Esophagus muscularis mucosa (tissue), 4 donors: ENCODE results near the gene TTYH1.

ENCODE experiments used
- EP300 ChIP-seq: sonication (generic); formaldehyde crosslinking; IDR thresholded peaks from one replicate; pipeline ENCODE4 v1.6.1; 2017; ENCODE audit warnings: antibody characterized with exemption
- POLR2A ChIP-seq: fragments of 450-650 bp; IDR thresholded peaks from one replicate; pipeline ENCODE4 v1.6.1; 2017; ENCODE audit warnings: antibody characterized with exemption, moderate library complexity, mild to moderate bottlenecking, low read depth
- POLR2AphosphoS5 ChIP-seq, 2 donors: sonication (generic); formaldehyde crosslinking; IDR thresholded peaks; one replicate each; pipeline ENCODE4 v1.6.1; 2017; ENCODE audit warnings: antibody characterized with exemption in 2 of 2
- TF ChIP-seq, protein P1 (sequence below), 3 experiments: fragments of 200-600 bp in 2 of 3; fragments of 450-650 bp in 1 of 3; sonication (generic) in 2 of 3; IDR thresholded peaks; one replicate each; pipeline ENCODE4 v1.5.1; 2017 to 2019; ENCODE audit warnings: antibody characterized with exemption in 3 of 3, mild to moderate bottlenecking in 2 of 3, moderate library complexity in 1 of 3

DNA sequence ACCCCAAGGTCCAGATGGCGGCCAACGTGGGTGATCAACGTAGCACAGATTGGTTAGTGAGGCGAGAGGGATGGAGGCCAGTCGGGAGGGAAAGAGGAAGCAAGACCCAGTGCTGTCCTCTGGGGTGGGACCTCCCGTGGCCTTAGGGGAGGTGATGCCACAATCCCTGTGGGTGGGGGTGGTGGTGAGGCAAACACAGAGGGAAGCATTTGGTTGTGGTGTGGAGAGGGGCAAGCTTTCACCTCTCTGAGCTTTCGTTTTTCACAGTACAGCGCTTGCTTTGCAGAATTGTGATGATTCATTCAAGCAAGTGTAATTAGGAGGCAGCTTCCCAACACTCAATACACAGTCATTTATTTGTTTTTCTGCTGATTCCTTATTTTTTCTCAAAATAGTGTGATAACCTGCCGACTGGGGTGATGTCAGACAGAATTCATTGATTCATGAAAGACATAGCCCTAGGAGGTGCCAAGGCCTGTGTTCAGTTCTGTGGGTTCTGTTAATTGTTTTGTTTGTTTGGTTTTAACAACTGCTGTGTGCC lies 36.1 kb downstream of the TTYH1 start:
- TF ChIP-seq, protein P1, sequence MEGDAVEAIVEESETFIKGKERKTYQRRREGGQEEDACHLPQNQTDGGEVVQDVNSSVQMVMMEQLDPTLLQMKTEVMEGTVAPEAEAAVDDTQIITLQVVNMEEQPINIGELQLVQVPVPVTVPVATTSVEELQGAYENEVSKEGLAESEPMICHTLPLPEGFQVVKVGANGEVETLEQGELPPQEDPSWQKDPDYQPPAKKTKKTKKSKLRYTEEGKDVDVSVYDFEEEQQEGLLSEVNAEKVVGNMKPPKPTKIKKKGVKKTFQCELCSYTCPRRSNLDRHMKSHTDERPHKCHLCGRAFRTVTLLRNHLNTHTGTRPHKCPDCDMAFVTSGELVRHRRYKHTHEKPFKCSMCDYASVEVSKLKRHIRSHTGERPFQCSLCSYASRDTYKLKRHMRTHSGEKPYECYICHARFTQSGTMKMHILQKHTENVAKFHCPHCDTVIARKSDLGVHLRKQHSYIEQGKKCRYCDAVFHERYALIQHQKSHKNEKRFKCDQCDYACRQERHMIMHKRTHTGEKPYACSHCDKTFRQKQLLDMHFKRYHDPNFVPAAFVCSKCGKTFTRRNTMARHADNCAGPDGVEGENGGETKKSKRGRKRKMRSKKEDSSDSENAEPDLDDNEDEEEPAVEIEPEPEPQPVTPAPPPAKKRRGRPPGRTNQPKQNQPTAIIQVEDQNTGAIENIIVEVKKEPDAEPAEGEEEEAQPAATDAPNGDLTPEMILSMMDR (IDR thresholded peaks at IDR 0.05), result no peak
- TF ChIP-seq POLR2A (no peak), POLR2AphosphoS5 (IDR thresholded peaks at IDR 0.05) (no peak), EP300 (no peak)
